Measurements from ENCODE around the gene ADAMTS12.

- TF ChIP-seq TAF1 (IDR thresholded peaks at IDR 0.05; ENCODE audit: borderline replicate concordance, insufficient read depth, low read length) = no peak
- TF ChIP-seq POLR2AphosphoS5 (IDR thresholded peaks at IDR 0.05; ENCODE audit: low read depth, low read length) = no peak
Measured at GRCh38 chr5:33933723-33934169, 42.0 kb upstream of the ADAMTS12 start.

Data from PFSK-1 (cell line).